ENCODE measurements around the gene FAM78A.
"Not testable (repeated sequence)": the region's sequence is repeated elsewhere in the genome, so short reads cannot be mapped to it uniquely, and the experiment has no call there.

Gene FAM78A

DNA sequence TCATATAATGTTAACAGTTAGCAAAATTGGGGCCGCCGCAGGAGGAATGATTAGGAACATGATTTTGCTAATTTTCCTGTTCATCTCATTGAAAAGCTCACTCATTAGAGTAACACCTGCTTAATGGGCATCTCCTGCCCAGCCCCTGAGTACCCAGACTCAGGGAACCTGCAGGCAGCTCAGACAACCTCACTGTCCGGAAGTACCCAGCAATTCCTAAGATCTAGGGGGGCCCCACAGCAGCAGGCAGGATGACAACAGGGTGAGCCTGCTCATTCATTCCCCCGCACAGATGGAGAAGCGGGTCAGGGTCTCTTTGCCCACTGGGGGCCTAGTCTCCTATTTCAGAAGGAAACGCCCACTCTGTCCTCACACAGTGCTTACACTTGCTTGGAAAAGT is 12.6 kb downstream of the FAM78A start:
- DNase-seq (ENCODE audit: low read depth), result no peak
- TF ChIP-seq MAX (IDR thresholded peaks at IDR 0.05; ENCODE audit: low read depth, low read length), result no peak
- TF ChIP-seq CTCF (IDR thresholded peaks at IDR 0.05; ENCODE audit: low read depth, low read length), result no peak
- no peak for TF ChIP-seq POLR2A (IDR thresholded peaks at IDR 0.05; ENCODE audit: extremely low read depth, insufficient read length)
- no peak for TF ChIP-seq MYC (IDR thresholded peaks at IDR 0.05; ENCODE audit: low read depth, low read length)
- H3K4me3 ChIP-seq (ENCODE audit: low read depth, low read length), result no peak overlapping the region

DNA sequence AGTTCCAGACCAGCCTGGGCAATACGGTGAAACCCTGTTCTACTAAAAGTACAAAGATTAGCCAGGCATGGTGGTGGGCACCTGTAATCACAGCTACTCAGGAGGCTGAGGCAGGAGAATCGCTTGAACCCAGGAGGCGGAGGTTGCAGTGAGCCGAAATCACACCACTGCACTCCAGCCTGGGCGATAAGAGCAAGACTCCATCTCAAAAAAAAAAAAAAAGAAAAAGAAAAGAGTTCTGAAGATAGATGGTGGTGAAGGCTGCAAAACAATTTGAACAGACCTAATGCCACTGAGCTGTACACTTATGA is 13.3 kb downstream of the FAM78A start:
- not testable (repeated sequence) for H3K4me3 ChIP-seq (ENCODE audit: low read depth, low read length); DNase-seq (ENCODE audit: low read depth)

- no peak for DNase-seq (ENCODE audit: low read depth)
- no peak overlapping the region for H3K4me3 ChIP-seq (ENCODE audit: low read depth, low read length)
These were observed 13.8 kb downstream of the FAM78A start for GRCh38 chr9:131262327-131263032.

GRCh38 chr9:131260751-131261452 is 15.4 kb downstream of the FAM78A start:
- no peak overlapping the region for H3K4me3 ChIP-seq (ENCODE audit: low read depth, low read length)
- TF ChIP-seq POLR2A (IDR thresholded peaks at IDR 0.05; ENCODE audit: extremely low read depth, insufficient read length) (no peak), MYC (IDR thresholded peaks at IDR 0.05; ENCODE audit: low read depth, low read length) (no peak)
- no peak for DNase-seq (ENCODE audit: low read depth)

More at GRCh38 chr9:131262327-131263032, 13.8 kb downstream of the FAM78A start:
- TF ChIP-seq CTCF (IDR thresholded peaks at IDR 0.05; ENCODE audit: low read depth, low read length) (no peak), MYC (IDR thresholded peaks at IDR 0.05; ENCODE audit: low read depth, low read length) (no peak), POLR2A (IDR thresholded peaks at IDR 0.05; ENCODE audit: extremely low read depth, insufficient read length) (no peak), MAX (IDR thresholded peaks at IDR 0.05; ENCODE audit: low read depth, low read length) (no peak)

DNA sequence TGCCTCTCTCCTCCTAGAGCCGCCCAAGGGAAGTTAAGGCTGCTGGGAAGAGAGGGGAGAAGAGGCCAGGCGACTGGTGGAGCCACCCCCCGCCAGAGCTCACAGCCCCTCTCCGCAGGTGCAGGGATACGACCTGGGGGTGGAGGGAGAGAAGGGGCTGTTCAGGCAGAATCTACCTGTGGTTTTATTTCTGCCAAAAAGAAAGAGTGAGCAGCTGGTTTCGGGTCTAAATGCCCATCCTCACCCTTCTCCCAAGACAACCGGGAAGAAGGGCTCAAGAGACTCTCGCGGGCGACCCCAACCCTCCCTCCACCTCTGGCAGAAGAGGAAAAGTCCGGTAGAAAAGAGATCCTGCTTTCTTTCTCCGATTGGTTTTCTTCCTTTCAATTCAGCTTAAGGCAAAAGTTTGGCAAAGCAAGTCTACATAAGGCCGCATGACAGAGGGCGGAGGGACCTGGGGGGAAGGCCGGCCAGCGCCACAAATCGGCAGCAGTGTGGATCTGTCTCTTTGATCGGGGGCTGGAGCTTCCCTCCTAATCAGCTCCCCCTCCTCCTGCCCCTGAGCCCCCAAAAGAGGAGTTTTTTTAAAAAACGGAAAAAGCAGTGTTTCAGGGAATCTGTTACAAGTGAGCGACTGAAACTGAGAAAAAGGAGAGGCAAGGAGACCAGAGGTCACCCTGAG is 16.3 kb downstream of the FAM78A start:
- TF ChIP-seq MAX (IDR thresholded peaks at IDR 0.05; ENCODE audit: low read depth, low read length) (no peak), POLR2A (IDR thresholded peaks at IDR 0.05; ENCODE audit: extremely low read depth, insufficient read length) (no peak), MYC (IDR thresholded peaks at IDR 0.05; ENCODE audit: low read depth, low read length) (no peak), CTCF (IDR thresholded peaks at IDR 0.05; ENCODE audit: low read depth, low read length) (no peak)
- DNase-seq (ENCODE audit: low read depth), result no peak
- H3K4me3 ChIP-seq (ENCODE audit: low read depth, low read length), result no peak overlapping the region

- DNase-seq (ENCODE audit: low read depth), result no peak
These were observed 16.8 kb downstream of the FAM78A start for GRCh38 chr9:131259432-131259898.

More at GRCh38 chr9:131259432-131259898, 16.8 kb downstream of the FAM78A start:
- no peak overlapping the region for H3K4me3 ChIP-seq (ENCODE audit: low read depth, low read length)
- TF ChIP-seq CTCF (IDR thresholded peaks at IDR 0.05; ENCODE audit: low read depth, low read length), result no peak

Data from NB4 (cell line).